ENCODE data around the gene CMTM6.
A peak's percentile ranks its signal among the peaks of the same experiment; 100 is the strongest.
"Not testable (repeated sequence)": the region's sequence is repeated elsewhere in the genome, so short reads cannot be mapped to it uniquely, and the experiment has no call there.

The CMTM6 gene

GRCh38 chr3:32470362-32470761, 32.3 kb downstream of the CMTM6 start:
- in situ Hi-C loops (cut with HindIII; ENCODE audit: low sequenced_read_pairs): no loop called here
- DNase-seq (ENCODE audit: low read depth): no peak
- no peak for TF ChIP-seq CTCF (IDR thresholded peaks at IDR 0.05; ENCODE audit: low read depth, low read length, missing control alignments)
- H3K4me3 ChIP-seq (ENCODE audit: low read depth, low read length): no peak overlapping the region

- no peak overlapping the region for H3K4me3 ChIP-seq (ENCODE audit: low read depth, low read length)
- TF ChIP-seq CTCF (IDR thresholded peaks at IDR 0.05; ENCODE audit: low read depth, low read length, missing control alignments): no peak
- no peak for DNase-seq (ENCODE audit: low read depth)
- in situ Hi-C loops (cut with HindIII; ENCODE audit: low sequenced_read_pairs): no loop called here
Measured at GRCh38 chr3:32469151-32469874, 33.3 kb downstream of the CMTM6 start.

- H3K4me3 ChIP-seq (ENCODE audit: low read depth, low read length): peak overlapping the region; percentile 28
- peak; percentile 98 for TF ChIP-seq CTCF (IDR thresholded peaks at IDR 0.05; ENCODE audit: low read depth, low read length, missing control alignments)
- in situ Hi-C loops (cut with HindIII; ENCODE audit: low sequenced_read_pairs): no loop called here
- peak; percentile 43 for DNase-seq (ENCODE audit: low read depth)
Measured at GRCh38 chr3:32467333-32468070, 35.1 kb downstream of the CMTM6 start.

GRCh38 chr3:32466808-32467207, 35.8 kb downstream of the CMTM6 start:
- H3K4me3 ChIP-seq (ENCODE audit: low read depth, low read length); DNase-seq (ENCODE audit: low read depth); in situ Hi-C loops (cut with HindIII; ENCODE audit: low sequenced_read_pairs): not testable (repeated sequence)

GRCh38 chr3:32464726-32465125, 37.9 kb downstream of the CMTM6 start:
- in situ Hi-C loops (cut with HindIII; ENCODE audit: low sequenced_read_pairs); H3K4me3 ChIP-seq (ENCODE audit: low read depth, low read length); DNase-seq (ENCODE audit: low read depth): not testable (repeated sequence)

- in situ Hi-C loops (cut with HindIII; ENCODE audit: low sequenced_read_pairs); H3K4me3 ChIP-seq (ENCODE audit: low read depth, low read length); DNase-seq (ENCODE audit: low read depth): not testable (repeated sequence)
Measured at GRCh38 chr3:32463415-32463814, 39.2 kb downstream of the CMTM6 start.

- H3K4me3 ChIP-seq (ENCODE audit: low read depth, low read length): not testable (repeated sequence)
Measured at GRCh38 chr3:32462191-32462986, 40.3 kb downstream of the CMTM6 start.

GRCh38 chr3:32460817-32461496, 41.7 kb downstream of the CMTM6 start:
- in situ Hi-C loops (cut with HindIII; ENCODE audit: low sequenced_read_pairs); DNase-seq (ENCODE audit: low read depth): not testable (repeated sequence)

More at GRCh38 chr3:32462191-32462986, 40.3 kb downstream of the CMTM6 start:
- in situ Hi-C loops (cut with HindIII; ENCODE audit: low sequenced_read_pairs); DNase-seq (ENCODE audit: low read depth): not testable (repeated sequence)

More at GRCh38 chr3:32460817-32461496, 41.7 kb downstream of the CMTM6 start:
- not testable (repeated sequence) for H3K4me3 ChIP-seq (ENCODE audit: low read depth, low read length)

Measured in astrocyte of the cerebellum (primary cell).